ENCODE measurements around the gene OCRL. TPM values are rescaled to one million over a fixed set of nuclear protein-coding genes. Genes with fewer than 3 reads are reported as not detected.

Gene OCRL
- total and polyA plus RNA-seq, 9 donors: 14.8 to 54.8 (median 32.5) TPM

DNA sequence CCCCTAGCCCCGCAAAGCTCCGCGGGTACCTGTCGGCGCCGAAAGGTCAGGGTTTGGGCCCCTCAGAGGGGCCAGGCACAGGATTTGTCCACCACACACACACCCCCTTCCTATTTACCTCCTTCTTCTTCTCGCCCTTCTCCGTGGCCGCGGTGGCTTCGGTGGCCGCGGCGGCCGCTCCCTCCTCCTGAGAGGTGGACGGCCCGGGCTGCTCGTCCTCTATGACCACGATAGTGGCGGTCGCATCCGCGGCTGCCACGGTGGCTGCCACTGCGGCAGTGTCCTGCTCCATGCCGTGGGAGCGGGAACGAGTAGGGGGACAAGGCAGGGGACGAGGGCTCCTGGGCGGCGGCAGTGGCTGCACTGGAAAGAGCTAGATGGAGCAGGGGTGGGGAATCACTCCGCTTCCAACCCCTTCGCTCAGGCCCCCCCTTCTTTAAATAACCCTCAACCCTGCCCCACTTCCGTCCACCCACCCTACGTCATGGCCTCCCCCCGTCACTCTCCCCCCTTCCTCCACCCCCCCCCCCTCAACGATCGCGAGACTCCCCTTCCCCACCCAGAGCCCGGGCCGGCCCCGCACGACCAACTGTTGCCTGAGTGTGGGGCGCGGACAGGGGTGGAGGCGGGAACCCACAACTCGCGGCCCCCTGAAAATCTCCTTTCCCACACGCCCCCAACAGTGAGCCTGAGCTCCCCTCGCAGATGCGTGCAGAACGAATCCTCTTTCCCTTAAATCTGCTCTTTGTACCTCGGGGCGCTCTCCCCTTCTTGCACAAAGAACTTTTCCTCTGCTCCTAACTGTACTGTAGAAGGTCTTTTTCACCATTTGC, 16.8 kb upstream of the OCRL start, which contains the start of gene SMARCA1:
TSS of gene SMARCA1 (minus strand) at position 412 of the 833 bp plus-strand sequence. CDS start at position 292, 120 bp downstream.
- Histone ChIP-seq H3K4me3 (peak within 1 kb of the TSS; percentile 72), H3K27ac (peak within 1 kb of the TSS; percentile 94 to 96), H3K9me3 (no peaks in the 10 kb centered on the region), H3K36me3 (no peaks in the 10 kb centered on the region), H3K27me3 (no peaks in the 10 kb centered on the region), H3K4me1 (ENCODE audit: insufficient read depth) (no peaks in the 10 kb centered on the region)
- intact Hi-C loops (cut with DNase I): no loop called here
- peak; percentile 72 to 78 (median 77) for DNase-seq
- TF ChIP-seq EP300 (IDR thresholded peaks at IDR 0.05): no peak
- TF ChIP-seq POLR2A (IDR thresholded peaks at IDR 0.05): peak; percentile 58
- WGBS, 3 donors: 32 to 46% (median 33%) methylated on average over 54 of the region's 54 CpGs

DNA sequence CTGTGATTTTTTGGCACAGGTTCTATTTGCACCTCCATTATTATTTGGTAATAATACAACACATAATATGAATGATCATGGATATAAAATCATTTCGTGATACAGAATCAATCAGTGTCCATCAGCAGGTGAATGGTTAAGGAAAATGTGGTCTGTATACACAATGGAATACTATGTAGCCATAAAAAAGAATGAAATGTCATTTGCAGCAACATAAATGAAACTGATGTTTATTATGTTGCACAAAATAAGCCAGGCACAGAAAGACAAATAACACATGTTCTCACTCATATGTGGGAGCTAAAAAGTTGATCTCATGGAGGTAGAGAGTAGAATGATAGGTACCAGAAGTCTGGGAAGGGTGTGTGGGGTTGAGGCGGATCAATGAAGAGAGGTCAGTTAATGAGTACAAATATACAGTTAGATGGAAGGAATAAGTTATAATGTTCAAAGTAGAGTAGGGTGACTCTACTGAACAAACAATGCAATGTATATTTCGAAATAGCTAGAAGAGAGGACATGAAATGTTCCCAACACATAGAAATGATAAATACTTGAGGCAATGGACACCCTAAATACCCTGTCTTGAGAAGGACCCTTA, 15.7 kb upstream of the OCRL start:
- WGBS, 3 donors: 71 to 75% (median 73%) methylated on average over 3 of the region's 3 CpGs
- no peak for DNase-seq
- no peaks in the 10 kb centered on the region for H3K9me3 ChIP-seq
- intact Hi-C loops (cut with DNase I): no loop called here
- TF ChIP-seq POLR2A (IDR thresholded peaks at IDR 0.05) (no peak), EP300 (IDR thresholded peaks at IDR 0.05) (no peak), CTCF (IDR thresholded peaks at IDR 0.05) (no peak)
- no peak overlapping the region for H3K4me3 ChIP-seq
- H3K27ac ChIP-seq: no peak overlapping the region
- H3K36me3 ChIP-seq: no peaks in the 10 kb centered on the region
- no peaks in the 10 kb centered on the region for H3K27me3 ChIP-seq
- H3K4me1 ChIP-seq (ENCODE audit: insufficient read depth): no peaks in the 10 kb centered on the region

DNA sequence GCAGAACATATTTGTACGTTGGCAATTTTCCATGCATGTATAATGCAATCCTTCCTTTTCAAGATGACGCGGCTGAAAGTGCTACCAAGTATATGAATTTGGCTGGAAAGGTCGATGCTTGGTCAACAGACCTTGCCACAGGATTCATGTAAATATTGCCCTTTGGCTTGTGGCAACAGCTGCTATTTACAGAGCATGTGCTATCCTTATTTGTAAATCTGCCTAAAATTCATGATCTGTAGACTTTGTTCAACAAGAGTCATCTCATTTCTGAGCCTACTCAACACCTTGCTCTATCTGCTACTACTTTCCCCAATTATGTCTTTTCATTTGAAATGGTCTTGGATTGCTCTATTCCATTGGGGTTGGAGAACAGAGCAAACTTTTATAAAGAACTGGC, 14.9 kb upstream of the OCRL start:
- intact Hi-C loops (cut with DNase I): no loop called here
- WGBS, 3 donors: 63 to 72% (median 66%) methylated on average over 4 of the region's 4 CpGs
- Histone ChIP-seq H3K4me3 (no peak overlapping the region), H3K36me3 (no peaks in the 10 kb centered on the region), H3K4me1 (ENCODE audit: insufficient read depth) (no peaks in the 10 kb centered on the region), H3K27ac (no peak overlapping the region), H3K27me3 (no peaks in the 10 kb centered on the region), H3K9me3 (no peaks in the 10 kb centered on the region)
- TF ChIP-seq EP300 (IDR thresholded peaks at IDR 0.05): no peak
- TF ChIP-seq CTCF (IDR thresholded peaks at IDR 0.05): no peak
- no peak for DNase-seq

- Histone ChIP-seq H3K4me3 (no peak overlapping the region), H3K27me3 (no peaks in the 10 kb centered on the region), H3K9me3 (no peaks in the 10 kb centered on the region), H3K4me1 (ENCODE audit: insufficient read depth) (no peaks in the 10 kb centered on the region), H3K27ac (no peak overlapping the region), H3K36me3 (no peaks in the 10 kb centered on the region)
- no peak for TF ChIP-seq POLR2A (IDR thresholded peaks at IDR 0.05)
- TF ChIP-seq CTCF (IDR thresholded peaks at IDR 0.05): no peak
- no peak for TF ChIP-seq EP300 (IDR thresholded peaks at IDR 0.05)
- DNase-seq: no peak
- WGBS, 3 donors: 56 to 63% (median 61%) methylated on average over 3 of the region's 3 CpGs
- intact Hi-C loops (cut with DNase I): no loop called here
These were observed 14.2 kb upstream of the OCRL start for GRCh38 chrX:129525896-129526295.
